ENCODE measurements around the gene MARK4. TPM values are rescaled to one million over a fixed set of nuclear protein-coding genes. Genes with fewer than 3 reads are reported as not detected.
"Not testable (repeated sequence)": the region's sequence is repeated elsewhere in the genome, so short reads cannot be mapped to it uniquely, and the experiment has no call there.

MARK4 gene
- total RNA-seq, 4 donors from 2014 or later, result 6.4 to 19.6 (median 14.9) TPM

DNA sequence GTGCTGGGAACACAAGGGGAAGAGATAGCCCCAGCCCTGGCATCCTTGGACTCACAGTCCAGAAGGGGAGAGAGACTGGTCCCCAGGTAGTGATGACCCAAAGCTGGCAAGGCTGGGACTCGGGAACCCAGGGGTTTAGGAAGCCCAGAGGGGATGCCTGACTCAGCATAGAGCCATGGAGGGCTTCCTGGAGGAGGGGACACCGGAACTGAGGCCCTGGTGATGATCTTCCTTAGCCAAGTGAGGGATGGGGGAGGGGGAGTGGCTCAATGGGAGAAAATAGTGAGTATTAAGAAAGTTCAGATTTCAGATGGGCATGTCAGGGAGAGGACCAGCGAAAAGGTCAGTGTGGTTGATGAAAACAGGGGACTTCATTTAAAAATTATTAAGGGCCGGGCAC is 32.6 kb upstream of the MARK4 start:
- no peak for DNase-seq
- Histone ChIP-seq H3K9me3 (no peaks in the 10 kb centered on the region), H3K4me3 (no peak overlapping the region), H3K27me3 (peaks cover 0 to 99% (median 0%) of the 10 kb centered on the region in 4 donors), H3K36me3 (no peaks in the 10 kb centered on the region), H3K27ac (no peak overlapping the region), H3K4me1 (peaks cover 0 to 31% (median 13%) of the 10 kb centered on the region in 3 donors)
- intact Hi-C loops (cut with DNase I), result no loop called here
- TF ChIP-seq POLR2A (IDR thresholded peaks at IDR 0.05), result no peak
- WGBS, 2 donors, result 57 to 66% methylated on average over 4 of the region's 4 CpGs

DNA sequence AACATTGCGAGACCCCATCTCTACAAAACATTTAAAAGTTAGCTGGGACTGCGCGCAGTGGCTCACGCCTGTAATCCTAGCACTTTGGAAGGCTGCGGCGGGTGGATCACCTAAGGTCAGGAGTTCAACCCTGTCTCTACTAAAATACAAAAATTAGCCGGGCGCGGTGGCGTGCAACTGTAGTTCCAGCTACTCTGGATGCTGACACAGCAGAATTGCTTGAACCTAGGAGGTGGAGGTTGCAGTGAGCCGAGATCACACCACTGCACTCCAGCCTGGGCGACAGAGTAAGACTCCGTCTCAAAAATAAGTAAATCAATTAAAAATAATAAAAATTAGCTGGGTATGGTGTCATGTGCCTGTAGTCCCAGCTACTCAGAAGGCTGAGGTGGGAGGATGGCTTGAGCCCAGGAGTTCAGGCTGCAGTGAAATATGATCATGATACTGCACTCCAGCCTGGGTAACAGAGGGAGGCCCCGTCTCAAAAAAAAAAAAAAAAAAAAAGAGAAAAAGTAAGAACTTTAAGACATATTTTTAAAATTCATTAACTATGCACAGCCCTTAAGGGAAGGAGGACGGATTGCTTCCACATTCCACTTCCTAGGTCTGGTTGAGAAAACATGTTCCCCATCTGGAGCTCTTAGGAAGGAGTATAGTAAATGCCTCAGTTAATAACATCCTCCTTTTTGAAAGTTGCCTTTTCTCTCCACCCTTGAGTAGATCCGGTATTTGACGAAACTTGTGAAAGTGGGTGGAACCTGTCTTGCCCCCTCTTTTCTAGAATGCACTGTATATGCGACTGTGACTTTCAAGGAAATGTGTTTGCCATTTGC is 31.9 kb upstream of the MARK4 start:
- intact Hi-C loops (cut with DNase I), result no loop called here
- WGBS, 2 donors, result 55 to 74% methylated on average over 9 to 12 of the region's 18 CpGs
- Histone ChIP-seq H3K4me1 (peaks cover 0 to 31% (median 13%) of the 10 kb centered on the region in 3 donors), H3K36me3 (no peaks in the 10 kb centered on the region), H3K27me3 (peaks cover 0 to 97% (median 0%) of the 10 kb centered on the region in 4 donors), H3K27ac (no peak overlapping the region), H3K9me3 (no peaks in the 10 kb centered on the region), H3K4me3 (no peak overlapping the region)
- TF ChIP-seq, protein P1, sequence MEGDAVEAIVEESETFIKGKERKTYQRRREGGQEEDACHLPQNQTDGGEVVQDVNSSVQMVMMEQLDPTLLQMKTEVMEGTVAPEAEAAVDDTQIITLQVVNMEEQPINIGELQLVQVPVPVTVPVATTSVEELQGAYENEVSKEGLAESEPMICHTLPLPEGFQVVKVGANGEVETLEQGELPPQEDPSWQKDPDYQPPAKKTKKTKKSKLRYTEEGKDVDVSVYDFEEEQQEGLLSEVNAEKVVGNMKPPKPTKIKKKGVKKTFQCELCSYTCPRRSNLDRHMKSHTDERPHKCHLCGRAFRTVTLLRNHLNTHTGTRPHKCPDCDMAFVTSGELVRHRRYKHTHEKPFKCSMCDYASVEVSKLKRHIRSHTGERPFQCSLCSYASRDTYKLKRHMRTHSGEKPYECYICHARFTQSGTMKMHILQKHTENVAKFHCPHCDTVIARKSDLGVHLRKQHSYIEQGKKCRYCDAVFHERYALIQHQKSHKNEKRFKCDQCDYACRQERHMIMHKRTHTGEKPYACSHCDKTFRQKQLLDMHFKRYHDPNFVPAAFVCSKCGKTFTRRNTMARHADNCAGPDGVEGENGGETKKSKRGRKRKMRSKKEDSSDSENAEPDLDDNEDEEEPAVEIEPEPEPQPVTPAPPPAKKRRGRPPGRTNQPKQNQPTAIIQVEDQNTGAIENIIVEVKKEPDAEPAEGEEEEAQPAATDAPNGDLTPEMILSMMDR (IDR thresholded peaks at IDR 0.05), result no peak
- no peak for TF ChIP-seq POLR2A (IDR thresholded peaks at IDR 0.05)
- DNase-seq, result no peak

DNA sequence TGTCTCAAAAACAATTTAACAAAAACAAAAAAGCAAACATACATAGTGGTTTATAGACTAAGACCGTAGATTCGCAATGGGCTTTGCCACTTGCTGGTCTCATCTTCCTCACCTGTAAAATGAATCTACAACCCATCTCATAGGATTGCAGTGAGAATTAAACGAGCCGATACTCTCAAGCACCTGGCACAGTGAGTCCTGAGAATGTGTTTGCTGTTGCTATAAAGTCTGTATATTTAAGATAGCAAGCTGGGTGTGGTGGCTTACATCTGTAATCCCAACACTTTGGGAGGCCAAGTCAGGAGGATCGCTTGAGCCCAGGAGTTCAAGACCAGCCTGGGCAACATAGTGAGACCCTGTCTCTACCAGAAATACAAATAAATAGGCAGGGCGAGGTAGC is 28.3 kb upstream of the MARK4 start:
- no peak for TF ChIP-seq POLR2A (IDR thresholded peaks at IDR 0.05)
- TF ChIP-seq, protein P1 (IDR thresholded peaks at IDR 0.05), result no peak
- Histone ChIP-seq H3K27me3 (peaks cover 0 to 74% (median 0%) of the 10 kb centered on the region in 4 donors), H3K4me3 (no peak overlapping the region), H3K4me1 (peaks cover 0 to under 1% (median 0%) of the 10 kb centered on the region in 3 donors), H3K36me3 (no peaks in the 10 kb centered on the region), H3K27ac (no peak overlapping the region), H3K9me3 (no peaks in the 10 kb centered on the region)
- 94 to 95% methylated on average over 5 to 6 of the region's 6 CpGs for WGBS, 2 donors
- no peak for DNase-seq
- intact Hi-C loops (cut with DNase I), result no loop called here

DNA sequence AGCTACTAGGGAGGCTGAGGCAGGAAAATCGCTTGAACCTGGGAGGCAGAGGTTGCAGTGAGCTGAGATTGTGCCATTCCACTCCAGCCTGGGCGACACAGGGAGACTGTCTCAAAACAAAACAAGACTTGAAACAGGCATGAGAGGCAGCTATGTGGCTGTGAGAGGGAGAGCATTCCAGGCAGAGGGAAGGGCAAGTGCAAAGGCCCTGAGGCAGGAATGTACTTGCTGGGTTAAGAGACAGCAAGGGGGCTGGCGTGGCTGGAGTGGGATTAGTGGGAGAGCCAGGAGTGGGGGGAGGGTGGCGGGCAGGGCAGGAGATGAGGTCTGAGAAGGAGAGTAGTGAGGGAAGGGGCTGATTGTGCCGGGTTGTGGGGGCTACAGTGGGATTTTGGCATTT is 27.2 kb upstream of the MARK4 start:
- intact Hi-C loops (cut with DNase I), result no loop called here
- H3K4me1 ChIP-seq, result no peaks in the 10 kb centered on the region
- H3K27ac ChIP-seq, result no peak overlapping the region
- H3K27me3 ChIP-seq, result peaks cover 0 to 67% (median 0%) of the 10 kb centered on the region in 4 donors
- DNase-seq, result no peak
- WGBS, 2 donors, result 65 to 70% methylated on average over 4 to 5 of the region's 5 CpGs
- TF ChIP-seq, protein P1 (IDR thresholded peaks at IDR 0.05), result no peak
- no peak for TF ChIP-seq POLR2A (IDR thresholded peaks at IDR 0.05)
- no peak overlapping the region for H3K4me3 ChIP-seq
- no peaks in the 10 kb centered on the region for H3K36me3 ChIP-seq
- H3K9me3 ChIP-seq, result no peaks in the 10 kb centered on the region

DNA sequence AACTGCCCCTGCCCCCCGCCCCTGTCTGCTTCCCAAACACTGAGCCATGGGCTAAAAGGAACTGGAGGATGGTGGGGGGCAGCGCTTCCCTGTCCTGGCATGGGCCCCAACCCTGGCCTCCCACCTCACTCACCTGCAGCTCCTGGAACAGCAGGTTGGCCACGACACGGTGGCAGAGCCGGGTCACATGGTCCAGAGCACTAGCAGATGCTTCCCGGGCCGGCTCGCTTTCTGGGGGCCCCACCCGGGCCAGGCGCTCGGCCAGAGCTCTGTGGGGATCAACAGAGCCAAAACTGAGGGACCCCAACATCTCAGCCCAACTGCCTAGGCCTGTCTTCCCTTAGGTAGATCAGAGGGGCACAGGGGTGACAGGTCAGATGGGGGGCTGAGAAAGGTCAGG is 26.4 kb upstream of the MARK4 start:
- no peak for TF ChIP-seq POLR2A (IDR thresholded peaks at IDR 0.05)
- TF ChIP-seq, protein P1 (IDR thresholded peaks at IDR 0.05), result no peak
- Histone ChIP-seq H3K27me3 (peaks cover 0 to 60% (median 0%) of the 10 kb centered on the region in 4 donors), H3K27ac (no peak overlapping the region), H3K4me3 (no peak overlapping the region), H3K9me3 (no peaks in the 10 kb centered on the region), H3K4me1 (no peaks in the 10 kb centered on the region), H3K36me3 (no peaks in the 10 kb centered on the region)
- intact Hi-C loops (cut with DNase I), result no loop called here
- WGBS, 2 donors, result 20% methylated on average over 1 of the region's 11 CpGs; no CpG with 5 or more reads in 1 of the 2 donors
- DNase-seq, result no peak

DNA sequence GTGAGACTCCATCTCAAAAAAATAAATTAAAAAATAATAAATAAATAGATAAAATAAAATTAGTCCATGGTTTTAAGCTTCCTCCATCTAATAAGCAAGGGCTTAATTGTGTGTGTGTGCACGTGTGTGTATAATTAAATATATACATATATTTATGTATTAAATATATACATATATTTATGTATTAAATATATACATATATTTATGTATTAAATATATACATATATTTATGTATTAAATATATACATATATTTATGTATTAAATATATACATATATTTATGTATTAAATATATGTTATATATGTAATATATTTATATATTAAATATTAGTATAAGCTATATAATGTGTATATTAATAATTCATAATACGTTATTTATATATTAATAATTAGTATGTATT is 22.0 kb upstream of the MARK4 start:
- H3K27ac ChIP-seq; H3K9me3 ChIP-seq; intact Hi-C loops (cut with DNase I); H3K4me3 ChIP-seq; DNase-seq; H3K36me3 ChIP-seq: not testable (repeated sequence)
- H3K4me1 ChIP-seq, result peaks cover 0 to 18% (median 4%) of the 10 kb centered on the region in 3 donors
- 95 to 97% methylated on average over 2 of the region's 2 CpGs for WGBS, 2 donors
- peaks cover 0 to 36% (median 0%) of the 10 kb centered on the region in 4 donors for H3K27me3 ChIP-seq

Data from esophagus squamous epithelium (tissue), 5 donors.